ENCODE results near the gene DPRX.
"Not testable (repeated sequence)": the region's sequence is repeated elsewhere in the genome, so short reads cannot be mapped to it uniquely, and the experiment has no call there.

Gene DPRX

DNA sequence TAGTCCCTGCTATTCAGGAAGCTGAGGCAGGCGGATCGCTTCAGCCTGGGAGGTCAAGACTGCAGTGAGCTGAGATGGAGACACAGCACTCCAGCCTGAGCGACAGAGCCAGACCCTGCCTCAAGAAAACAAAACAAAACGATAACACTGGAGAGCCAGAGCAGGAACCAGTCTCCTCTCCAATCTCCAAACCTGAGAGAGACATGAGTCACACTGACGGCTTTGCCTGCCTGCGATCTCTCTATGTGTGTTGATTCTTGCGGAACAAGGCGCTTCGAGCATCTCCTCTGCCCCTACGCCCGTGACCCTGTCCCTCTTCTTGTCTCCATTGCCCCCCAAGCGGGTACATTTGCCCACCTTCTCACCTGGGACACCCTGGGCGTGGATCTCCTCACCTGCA is 15.6 kb downstream of the DPRX start:
- DNase-seq, result no peak

GRCh38 chr19:53647792-53648191 is 16.0 kb downstream of the DPRX start:
- no peak for DNase-seq

GRCh38 chr19:53649746-53650593 is 18.2 kb downstream of the DPRX start:
- DNase-seq, result no peak

GRCh38 chr19:53652476-53652875 is 20.7 kb downstream of the DPRX start:
- no peak for DNase-seq

DNA sequence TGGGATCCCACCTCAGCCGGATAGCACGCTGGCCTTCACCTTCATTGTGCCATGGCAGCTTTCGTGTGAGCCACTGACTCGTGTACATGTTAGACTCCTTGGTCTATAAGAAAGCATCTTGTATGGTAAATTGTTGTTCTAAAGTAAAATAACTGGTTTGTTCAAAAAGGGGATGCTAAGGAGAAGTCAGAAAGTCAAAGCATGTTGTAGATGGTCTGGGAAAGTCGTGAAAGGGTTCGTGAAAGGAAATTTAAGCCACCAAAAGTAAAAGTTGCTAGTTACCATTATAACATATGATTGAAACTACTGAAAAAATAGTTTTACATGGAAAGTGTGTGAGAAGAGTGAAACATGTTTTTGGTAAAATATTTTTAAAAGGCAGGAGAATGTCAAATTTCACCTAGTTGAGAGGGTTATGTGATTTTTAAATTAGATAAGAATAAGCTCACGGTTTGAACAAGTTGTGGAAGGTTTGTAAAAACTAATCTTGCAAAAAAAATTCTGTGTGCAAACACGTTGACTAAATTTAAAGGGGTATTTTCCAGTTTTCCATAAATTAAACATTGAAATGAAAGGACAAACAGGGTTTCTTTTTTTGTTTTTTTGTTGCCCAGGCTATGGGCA is 23.4 kb downstream of the DPRX start:
- DNase-seq, result no peak

DNA sequence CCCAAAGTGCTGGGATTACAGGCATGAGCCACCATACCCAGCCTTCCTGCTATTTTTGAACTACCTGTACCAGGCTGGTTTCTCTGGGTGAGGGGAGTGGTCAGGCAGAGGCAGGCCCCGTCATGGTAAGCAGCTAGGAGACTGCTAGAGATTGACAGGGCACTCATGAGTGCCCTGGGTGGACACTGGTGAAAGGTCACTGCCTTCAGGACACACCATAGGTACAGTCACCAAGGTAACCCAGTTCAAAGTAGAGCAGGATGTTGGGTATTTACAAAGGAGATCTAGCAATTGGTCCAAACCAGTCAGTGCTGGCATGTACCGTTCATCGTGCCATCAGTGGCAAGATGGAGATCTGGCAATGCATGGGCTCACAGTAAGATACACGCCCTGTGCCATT is 25.5 kb downstream of the DPRX start:
- DNase-seq, result no peak

GRCh38 chr19:53657778-53658177 is 26.0 kb downstream of the DPRX start:
- no peak for DNase-seq

- peak; percentile 13 for DNase-seq
Measured at GRCh38 chr19:53659292-53659691, 27.5 kb downstream of the DPRX start.

DNA sequence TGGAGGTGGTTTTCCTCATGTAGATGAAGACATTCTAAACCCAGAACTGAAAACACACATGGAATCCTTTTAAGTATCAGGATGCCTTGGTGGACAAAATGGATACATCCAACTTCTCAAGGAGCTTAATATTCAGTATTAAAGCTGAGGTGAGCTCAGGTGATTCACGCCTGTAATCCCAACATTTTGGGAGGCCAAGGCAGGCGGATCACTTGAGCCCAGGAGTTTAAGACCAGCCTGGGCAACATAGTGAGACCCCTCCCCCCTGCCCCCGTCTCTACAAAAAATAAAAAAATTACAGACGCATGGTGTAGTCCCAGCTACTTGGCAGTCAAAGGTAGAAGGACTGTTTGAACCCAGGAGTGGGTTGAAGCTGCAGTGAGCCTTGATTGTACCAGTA is 28.8 kb downstream of the DPRX start:
- DNase-seq, result no peak

- no peak for DNase-seq
Measured at GRCh38 chr19:53662209-53662608, 30.4 kb downstream of the DPRX start.

GRCh38 chr19:53664152-53664551 is 32.4 kb downstream of the DPRX start:
- no peak for DNase-seq

DNA sequence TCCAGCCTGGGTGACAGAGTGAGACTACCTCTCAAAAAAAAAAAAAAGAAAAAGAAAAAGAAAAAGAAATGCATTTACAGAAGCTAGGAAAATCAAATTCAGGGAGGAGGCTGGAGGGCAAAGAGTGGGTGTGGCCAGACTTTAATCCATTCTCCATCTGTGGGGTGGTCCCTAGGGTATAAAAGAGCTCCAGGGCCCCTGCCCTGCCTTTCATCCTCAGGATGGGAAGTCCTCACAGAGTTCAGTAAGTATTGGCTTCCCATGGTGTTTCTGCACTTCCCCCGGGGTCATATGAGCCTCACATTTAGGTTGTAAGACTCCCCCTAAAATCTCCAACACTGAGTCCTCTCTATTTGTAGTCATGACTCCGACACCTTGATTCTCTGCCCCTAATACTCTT is 33.0 kb downstream of the DPRX start:
- DNase-seq, result no peak

DNA sequence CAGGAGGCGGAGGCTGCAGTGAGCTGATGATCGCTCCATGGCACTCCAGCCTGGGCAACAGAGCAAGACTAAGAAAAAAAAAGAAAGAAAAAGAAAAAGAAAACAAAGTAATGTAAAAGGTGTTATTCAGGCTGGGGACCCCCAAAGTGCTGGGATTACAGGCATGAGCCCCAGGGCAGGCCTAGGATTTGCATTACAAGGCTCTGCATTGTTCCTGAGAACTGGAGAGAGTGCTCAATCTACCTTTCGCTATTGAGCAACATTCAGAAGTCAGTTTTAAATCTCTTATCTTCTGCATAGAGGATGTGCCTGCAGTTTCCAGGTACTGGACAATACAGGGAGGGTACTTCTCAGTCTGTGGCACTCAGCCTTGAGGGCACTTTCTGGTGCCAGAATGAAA is 34.5 kb downstream of the DPRX start:
- DNase-seq, result not testable (repeated sequence)

DNA sequence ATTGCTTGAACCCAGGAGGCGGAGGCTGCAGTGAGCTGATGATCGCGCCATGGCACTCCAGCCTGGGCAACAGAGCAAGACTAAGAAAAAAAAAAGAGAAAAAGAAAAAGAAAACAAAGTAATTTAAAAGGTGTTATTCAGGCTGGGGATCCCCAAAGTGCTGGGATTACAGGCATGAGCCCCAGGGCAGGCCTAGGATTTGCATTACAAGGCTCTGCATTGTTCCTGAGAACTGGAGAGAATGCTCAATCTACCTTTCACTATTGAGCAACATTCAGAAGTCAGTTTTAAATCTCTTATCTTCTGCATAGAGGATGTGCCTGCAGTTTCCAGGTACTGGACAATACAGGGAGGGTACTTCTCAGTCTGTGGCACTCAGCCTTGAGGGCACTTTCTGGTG is 37.0 kb downstream of the DPRX start:
- not testable (repeated sequence) for DNase-seq

GRCh38 chr19:53670345-53670744 is 38.5 kb downstream of the DPRX start:
- DNase-seq, result no peak

GRCh38 chr19:53671663-53672062 is 39.9 kb downstream of the DPRX start:
- DNase-seq, result no peak
